Gastrocnemius medialis (tissue), 4 donors: ENCODE measurements around the gene ADAMTS8.

ENCODE experiments used
- POLR2A ChIP-seq, 2 donors: fragments of 450-650 bp; IDR thresholded peaks; one replicate each; pipeline ENCODE4 v1.6.1; 2017; ENCODE audit warnings: antibody characterized with exemption in 2 of 2, mild to moderate bottlenecking in 2 of 2, moderate library complexity in 2 of 2
- TF ChIP-seq, protein P1 (sequence below), 5 experiments: fragments of 450-650 bp in 3 of 5; fragments of 200-600 bp in 2 of 5; sonication (generic) in 2 of 5; IDR thresholded peaks in 4 of 5; conservative IDR thresholded peaks in 1 of 5; 1 replicate in 4 of 5; 2 replicates in 1 of 5; pipeline ENCODE4 v1.5.1; 2016 to 2019; ENCODE audit warnings: antibody characterized with exemption in 5 of 5, mild to moderate bottlenecking in 3 of 5, moderate library complexity in 3 of 5

DNA sequence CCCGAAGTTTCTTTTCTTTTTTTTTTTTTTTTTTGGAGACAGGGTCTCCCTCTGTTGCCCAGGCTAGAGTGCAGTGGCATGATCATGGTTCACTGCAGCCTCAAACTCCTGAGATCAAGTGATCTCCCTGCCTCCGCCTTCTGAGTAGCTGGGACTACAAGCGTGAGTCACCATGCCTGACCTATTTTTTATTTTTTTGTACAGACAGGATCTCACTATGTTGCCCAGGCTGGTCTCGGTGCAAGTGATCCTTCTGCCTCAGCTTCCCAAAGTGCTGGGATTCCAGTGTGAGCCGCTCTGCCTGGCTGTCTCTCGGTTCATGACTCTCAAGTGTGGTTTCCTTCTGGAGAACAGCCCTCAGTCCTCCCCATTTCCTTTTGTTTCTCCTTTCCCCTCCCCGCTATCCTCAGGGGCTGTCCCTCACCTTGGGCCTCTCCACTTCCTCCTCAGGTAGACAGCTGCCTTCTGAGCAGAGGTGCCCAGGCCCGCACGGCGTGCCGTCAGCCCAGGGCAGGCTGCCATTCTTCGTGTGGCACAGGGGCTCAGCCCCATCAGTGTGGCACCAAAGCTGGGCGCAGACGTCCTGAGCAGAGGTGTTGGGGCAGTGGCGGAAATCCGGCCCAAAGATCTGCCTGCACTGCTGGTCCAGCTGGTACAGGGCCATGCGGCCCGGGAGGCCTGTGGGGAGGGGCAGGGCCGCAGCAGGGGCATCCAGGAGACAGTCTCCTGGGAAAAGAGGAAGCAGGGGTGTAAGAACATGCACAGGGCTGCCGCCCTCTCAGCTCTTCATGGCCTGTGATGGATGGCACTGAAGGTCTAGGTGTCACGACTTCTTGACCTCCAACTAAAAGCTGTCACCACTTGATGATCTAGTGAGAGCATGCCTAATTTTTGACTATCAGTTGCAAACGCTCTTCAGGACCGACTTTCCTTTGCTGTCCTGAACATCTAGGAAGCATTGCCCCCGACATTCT is 14.0 kb downstream of the ADAMTS8 start:
- TF ChIP-seq, protein P1, sequence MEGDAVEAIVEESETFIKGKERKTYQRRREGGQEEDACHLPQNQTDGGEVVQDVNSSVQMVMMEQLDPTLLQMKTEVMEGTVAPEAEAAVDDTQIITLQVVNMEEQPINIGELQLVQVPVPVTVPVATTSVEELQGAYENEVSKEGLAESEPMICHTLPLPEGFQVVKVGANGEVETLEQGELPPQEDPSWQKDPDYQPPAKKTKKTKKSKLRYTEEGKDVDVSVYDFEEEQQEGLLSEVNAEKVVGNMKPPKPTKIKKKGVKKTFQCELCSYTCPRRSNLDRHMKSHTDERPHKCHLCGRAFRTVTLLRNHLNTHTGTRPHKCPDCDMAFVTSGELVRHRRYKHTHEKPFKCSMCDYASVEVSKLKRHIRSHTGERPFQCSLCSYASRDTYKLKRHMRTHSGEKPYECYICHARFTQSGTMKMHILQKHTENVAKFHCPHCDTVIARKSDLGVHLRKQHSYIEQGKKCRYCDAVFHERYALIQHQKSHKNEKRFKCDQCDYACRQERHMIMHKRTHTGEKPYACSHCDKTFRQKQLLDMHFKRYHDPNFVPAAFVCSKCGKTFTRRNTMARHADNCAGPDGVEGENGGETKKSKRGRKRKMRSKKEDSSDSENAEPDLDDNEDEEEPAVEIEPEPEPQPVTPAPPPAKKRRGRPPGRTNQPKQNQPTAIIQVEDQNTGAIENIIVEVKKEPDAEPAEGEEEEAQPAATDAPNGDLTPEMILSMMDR (IDR thresholded peaks at IDR 0.05 in 4 of 5, conservative IDR thresholded peaks at IDR 0.05 in 1 of 5), result no peak
- no peak for TF ChIP-seq POLR2A (IDR thresholded peaks at IDR 0.05)
